H1 (cell line): ENCODE data around the gene GPC6. TPM values are rescaled to one million over a fixed set of nuclear protein-coding genes. Genes with fewer than 3 reads are reported as not detected.

ENCODE experiments used
- CTCF ChIA-PET: fragments of 300-600 bp; sonication (Branson Sonifier 250); formaldehyde crosslinking; loops from one replicate; lab custom pipeline; 2021; ENCODE audit not compliant: partially characterized antibody; lab: Charles Lee
- POLR2A ChIA-PET: fragments of 300-600 bp; sonication (Branson Sonifier 250); formaldehyde crosslinking; loops from one replicate; lab custom pipeline; 2021; ENCODE audit warnings: inconsistent platforms; ENCODE audit not compliant: partially characterized antibody; lab: Charles Lee
- DNase-seq, 2 experiments: peaks; one replicate each; pipeline versions ENCODE4 v3.0.0 to v3.0.0-alpha.2; 2010 to 2022; ENCODE audit warnings: low spot score in 2 of 2, low read depth in 1 of 2, mixed read lengths in 1 of 2
- FAIRE-seq: peaks from 2 replicates; lab custom pipeline; 2011; peaks lifted over from hg19 to GRCh38; lab: Jason Lieb, UNC
- H2AFZ ChIP-seq: 2 replicates; pipeline ENCODE4 v1.8.1; 2012; ENCODE audit warnings: low read length, inconsistent platforms
- H2AK5ac ChIP-seq: 2 replicates; pipeline ENCODE4 v1.6.1; 2013; ENCODE audit warnings: low read depth, low read length
- H2BK120ac ChIP-seq: replicated peaks from 2 replicates; pipeline ENCODE3; 2013; ENCODE audit warnings: low read depth, low read length, inconsistent platforms
- H2BK12ac ChIP-seq: 2 replicates; pipeline ENCODE4 v1.6.1; 2013; ENCODE audit warnings: low read depth, low read length
- H2BK15ac ChIP-seq: 2 replicates; pipeline ENCODE4 v1.6.1; 2013; ENCODE audit warnings: low read length
- H2BK20ac ChIP-seq: 2 replicates; pipeline ENCODE4 v1.6.1; 2013; ENCODE audit warnings: low read length
- H2BK5ac ChIP-seq: 2 replicates; pipeline ENCODE4 v1.6.1; 2013; ENCODE audit warnings: low read depth, low read length
- H3K14ac ChIP-seq: 2 replicates; pipeline ENCODE4 v1.6.1; 2013; ENCODE audit warnings: inconsistent platforms; ENCODE audit not compliant: insufficient read length
- H3K18ac ChIP-seq: 2 replicates; pipeline ENCODE4 v1.6.1; 2013; ENCODE audit warnings: low read length; ENCODE audit errors: extremely low read depth
- H3K23ac ChIP-seq: 2 replicates; pipeline ENCODE4 v1.6.1; 2013; ENCODE audit warnings: inconsistent platforms; ENCODE audit not compliant: insufficient read length
- H3K23me2 ChIP-seq: 2 replicates; pipeline ENCODE4 v1.6.1; 2013; ENCODE audit warnings: low read depth, low read length
- H3K27ac ChIP-seq: 2 replicates; pipeline ENCODE4 v1.6.1; 2011; ENCODE audit warnings: low read depth, low read length, inconsistent platforms
- H3K27me3 ChIP-seq, 4 experiments: replicated peaks in 1 of 4; 1 replicate in 1 of 4; 2 replicates in 3 of 4; pipeline versions ENCODE4 v1.6.1 to v1.8.1; 2011 to 2013; ENCODE audit warnings: low read length in 3 of 4, mild to moderate bottlenecking in 3 of 4, inconsistent platforms in 2 of 4, mixed read lengths in 2 of 4, moderate library complexity in 1 of 4; ENCODE audit not compliant: control insufficient read depth in 3 of 4, insufficient read depth in 3 of 4; ENCODE audit errors: extremely low read depth in 1 of 4
- H3K36me3 ChIP-seq, 4 experiments: 2 replicates each; pipeline versions ENCODE4 v1.6.1 to v1.8.1; 2011 to 2013; ENCODE audit warnings: mild to moderate bottlenecking in 4 of 4, low read length in 3 of 4, moderate library complexity in 2 of 4, control low read depth in 1 of 4, inconsistent platforms in 1 of 4; ENCODE audit not compliant: insufficient read depth in 4 of 4, control insufficient read depth in 2 of 4
- H3K4ac ChIP-seq: replicated peaks from 2 replicates; pipeline ENCODE3; 2013; ENCODE audit warnings: low read length, low read depth, mixed read lengths, inconsistent platforms; ENCODE audit not compliant: insufficient read length
- H3K4me1 ChIP-seq, 4 experiments: replicated peaks in 1 of 4; 1 replicate in 1 of 4; 2 replicates in 3 of 4; pipeline versions ENCODE4 v1.6.1 to v1.8.1; 2011 to 2013; ENCODE audit warnings: low read length in 3 of 4, inconsistent platforms in 2 of 4, mixed read lengths in 1 of 4; ENCODE audit not compliant: insufficient read depth in 4 of 4, control insufficient read depth in 3 of 4
- H3K4me2 ChIP-seq, 2 experiments: 2 replicates each; pipeline versions ENCODE4 v1.6.1 to v1.8.1; 2011 to 2013; ENCODE audit warnings: low read depth in 2 of 2, low read length in 2 of 2, control low read depth in 1 of 2, inconsistent platforms in 1 of 2, mild to moderate bottlenecking in 1 of 2; ENCODE audit not compliant: insufficient read depth in 1 of 2
- H3K4me3 ChIP-seq, 4 experiments: fragments of 200-600, 300-600 bp in 1 of 4; sonication (generic), shearing (Covaris generic), sonication (Bioruptor Twin) in 1 of 4; 2 replicates each; pipeline versions ENCODE4 v1.5.1 to v1.8.1; 2011 to 2016; ENCODE audit warnings: low read length in 4 of 4, low read depth in 3 of 4, control low read depth in 2 of 4, inconsistent platforms in 2 of 4, mild to moderate bottlenecking in 2 of 4, mixed read lengths in 1 of 4, moderate library complexity in 1 of 4; ENCODE audit not compliant: insufficient read depth in 2 of 4; ENCODE audit errors: extremely low read depth in 1 of 4
- H3K56ac ChIP-seq: replicated peaks from 2 replicates; pipeline ENCODE3; 2013; ENCODE audit warnings: low read depth, mild to moderate bottlenecking, mixed read lengths, low read length, inconsistent platforms; ENCODE audit not compliant: insufficient read length
- H3K79me1 ChIP-seq: 2 replicates; pipeline ENCODE4 v1.6.1; 2013; ENCODE audit warnings: low read depth, low read length, control low read depth
- H3K79me2 ChIP-seq, 2 experiments: 2 replicates each; pipeline versions ENCODE4 v1.6.1 to v1.8.1; 2012 to 2013; ENCODE audit warnings: low read length in 2 of 2, mild to moderate bottlenecking in 2 of 2, inconsistent platforms in 1 of 2; ENCODE audit not compliant: insufficient read depth in 2 of 2, control insufficient read depth in 1 of 2
- H3K9ac ChIP-seq, 4 experiments: replicated peaks in 1 of 4; 1 replicate in 1 of 4; 2 replicates in 3 of 4; pipeline versions ENCODE4 v1.6.1 to v1.8.1; 2011 to 2013; ENCODE audit warnings: low read depth in 3 of 4, low read length in 3 of 4, control low read depth in 2 of 4, mild to moderate bottlenecking in 2 of 4, moderate library complexity in 2 of 4, inconsistent platforms in 1 of 4; ENCODE audit errors: extremely low read depth in 1 of 4
- H3K9me3 ChIP-seq, 2 experiments: 2 replicates each; pipeline versions ENCODE4 v1.6.1 to v1.8.1; 2012 to 2013; ENCODE audit warnings: mild to moderate bottlenecking in 2 of 2, moderate library complexity in 2 of 2, control low read depth in 1 of 2, inconsistent platforms in 1 of 2, low read depth in 1 of 2, low read length in 1 of 2, mixed read lengths in 1 of 2; ENCODE audit not compliant: insufficient read depth in 2 of 2
- H4K20me1 ChIP-seq, 2 experiments: replicated peaks in 1 of 2; 2 replicates each; pipeline versions ENCODE3 to v1.8.1; 2011 to 2013; ENCODE audit warnings: inconsistent platforms in 2 of 2, low read length in 2 of 2, mild to moderate bottlenecking in 1 of 2; ENCODE audit not compliant: insufficient read depth in 2 of 2, control insufficient read depth in 1 of 2
- H4K5ac ChIP-seq: 2 replicates; pipeline ENCODE4 v1.6.1; 2013; ENCODE audit warnings: low read length, low read depth, mixed read lengths, inconsistent platforms; ENCODE audit not compliant: insufficient read length
- H4K8ac ChIP-seq: 2 replicates; pipeline ENCODE4 v1.8.0; 2013; ENCODE audit warnings: mild to moderate bottlenecking, moderate library complexity, low read length, inconsistent platforms; ENCODE audit not compliant: insufficient read depth; ENCODE audit errors: extremely low read depth
- H4K91ac ChIP-seq: replicated peaks from 2 replicates; pipeline ENCODE3; 2013; ENCODE audit warnings: low read length, mixed read lengths, inconsistent platforms; ENCODE audit not compliant: insufficient read length
- CHD1 ChIP-seq: IDR thresholded peaks from 2 replicates; pipeline ENCODE4 v1.6.1; 2012; ENCODE audit warnings: low read depth, low read length, improper control_type of control experiment
- GABPA ChIP-seq: IDR thresholded peaks from 2 replicates; pipeline ENCODE4 v1.6.1; 2011; ENCODE audit warnings: mild to moderate bottlenecking, low read length, moderate library complexity, borderline replicate concordance; ENCODE audit not compliant: insufficient read depth
- HDAC6 ChIP-seq: IDR thresholded peaks from one replicate; pipeline ENCODE4 v1.7.1; 2012; ENCODE audit warnings: low read depth, mild to moderate bottlenecking, inconsistent platforms, low read length, moderate library complexity
- POLR2A ChIP-seq, 2 experiments: IDR thresholded peaks; 1 replicate in 1 of 2; 2 replicates in 1 of 2; pipeline ENCODE4 v1.6.1; 2011; ENCODE audit warnings: low read depth in 2 of 2, low read length in 2 of 2, mild to moderate bottlenecking in 2 of 2; ENCODE audit errors: control extremely low read depth in 1 of 2
- POLR2AphosphoS5 ChIP-seq: IDR thresholded peaks from 2 replicates; pipeline ENCODE4 v1.6.1; 2011; ENCODE audit warnings: low read depth, low read length
- SIRT6 ChIP-seq: IDR thresholded peaks from one replicate; pipeline ENCODE4 v1.7.1; 2012; ENCODE audit warnings: low read length, inconsistent platforms
- SP4 ChIP-seq: IDR thresholded peaks from 2 replicates; pipeline ENCODE4 v1.6.1; 2012; ENCODE audit warnings: low read length, inconsistent platforms
- TAF1 ChIP-seq: IDR thresholded peaks from 2 replicates; pipeline ENCODE4 v1.6.1; 2011; ENCODE audit warnings: mild to moderate bottlenecking, low read depth, low read length
- TAF7 ChIP-seq: optimal IDR thresholded peaks from 2 replicates; pipeline ENCODE3; 2011; ENCODE audit warnings: low read depth, mild to moderate bottlenecking, inconsistent platforms, low read length, moderate library complexity, borderline replicate concordance
- USF2 ChIP-seq: IDR thresholded peaks from 2 replicates; pipeline ENCODE4 v1.6.1; 2011; ENCODE audit warnings: low read length, improper control_type of control experiment
- WGBS, 2 experiments: shearing (Covaris generic) in 1 of 2; methylation state at CpG; one replicate each; pipeline versions ENCODE4 v1.1.6 to v1.1.7; 2013 to 2015; ENCODE audit warnings: low lambda C conversion rate in 2 of 2, mixed read lengths in 2 of 2, inconsistent platforms in 1 of 2, low coverage in 1 of 2, missing lambda C conversion rate in 1 of 2; ENCODE audit not compliant: insufficient replicate concordance in 2 of 2, insufficient coverage in 1 of 2, insufficient read length in 1 of 2; ENCODE audit errors: extremely low coverage in 1 of 2, missing lambda C conversion rate in 1 of 2; 5-methylcytosine and 5-hydroxymethylcytosine counted together
- polyA plus RNA-seq, 7 experiments: library from polyadenylated mRNA; depleted of rRNA in 3 of 7; stranded (reverse) in 5 of 7; unstranded in 2 of 7; fragments of >200 nt in 5 of 7; fragments of 200-250 nt in 2 of 7; gene quantifications; 1 replicate in 5 of 7; 2 replicates in 1 of 7; 4 replicates in 1 of 7; pipeline versions ENCODE4 v1.2.1 to v1.2.3, GENCODE V29; 2011 to 2013; ENCODE audit warnings: missing spikeins in 2 of 7, mixed read lengths in 2 of 7
- total RNA-seq: library from RNA; stranded (reverse); fragmentation: NEBNext Ultra II Directional; extraction: Animal tissue kit (Norgen Biotek cat#: 25700); gene quantifications from 2 replicates; pipeline ENCODE4 v1.2.1, GENCODE V29; 2021

Gene GPC6
- total and polyA plus RNA-seq, 2 of the 8 experiments (the other 6 are each of a cell fraction or from before 2014, with no cell fraction given) = 5.4 to 12.0 TPM

- 94% methylated on average over 9 of the region's 9 CpGs; no CpG with 5 or more reads in 1 of the 2 experiments for WGBS, 2 experiments
- Histone ChIP-seq H4K91ac (no peak overlapping the region), H2BK120ac (no peak overlapping the region), H3K4me3 (no peak overlapping the region), H2AK5ac (no peak overlapping the region), H2BK20ac (no peak overlapping the region), H3K27me3 (no peaks in the 10 kb centered on the region; a peak in 1 of 7 replicates), H3K27ac (no peak overlapping the region), H3K9me3 (no peaks in the 10 kb centered on the region), H2BK12ac (no peak overlapping the region), H2BK5ac (no peak overlapping the region), H3K56ac (no peak overlapping the region), H3K4ac (no peak overlapping the region), H3K79me2 (no peaks in the 10 kb centered on the region), H3K18ac (no peak overlapping the region), H3K23me2 (no peaks in the 10 kb centered on the region), H4K8ac (no peak overlapping the region), H3K4me2 (no peak overlapping the region), H2BK15ac (no peak overlapping the region), H3K36me3 (no peaks in the 10 kb centered on the region), H4K5ac (no peak overlapping the region), H3K9ac (no peak overlapping the region), H2AFZ (no peak overlapping the region), H3K14ac (no peak overlapping the region), H3K4me1 (no peaks in the 10 kb centered on the region), H3K23ac (no peak overlapping the region), H4K20me1 (no peaks in the 10 kb centered on the region), H3K79me1 (no peaks in the 10 kb centered on the region)
- no peak for DNase-seq
- CTCF ChIA-PET = interaction anchor here (1.6 kb wide), 1 partner anchor 7 kb away, joined by 5 read pairs; no protein-coding TSS in a partner anchor
- no peak for FAIRE-seq
- TF ChIP-seq USF2 (no peak), GABPA (no peak), SIRT6 (no peak), SP4 (no peak), HDAC6 (no peak), CHD1 (no peak), TAF7 (no peak), TAF1 (no peak), POLR2AphosphoS5 (no peak), POLR2A (IDR thresholded peaks at IDR 0.05; ENCODE audit: control extremely low read depth in 1 of 2, low read depth in 2 of 2, low read length in 2 of 2) (no peak)
- POLR2A ChIA-PET = no interaction called here
Observed at GRCh38 chr13:94232161-94232950, 1005.7 kb downstream of the GPC6 start.
